ENCODE results near the gene TEK. TPM values are rescaled to one million over a fixed set of nuclear protein-coding genes. Genes with fewer than 3 reads are reported as not detected.

Gene TEK
- total RNA-seq, 2 donors from 2014 or later = 4.6 to 4.9 TPM

DNA sequence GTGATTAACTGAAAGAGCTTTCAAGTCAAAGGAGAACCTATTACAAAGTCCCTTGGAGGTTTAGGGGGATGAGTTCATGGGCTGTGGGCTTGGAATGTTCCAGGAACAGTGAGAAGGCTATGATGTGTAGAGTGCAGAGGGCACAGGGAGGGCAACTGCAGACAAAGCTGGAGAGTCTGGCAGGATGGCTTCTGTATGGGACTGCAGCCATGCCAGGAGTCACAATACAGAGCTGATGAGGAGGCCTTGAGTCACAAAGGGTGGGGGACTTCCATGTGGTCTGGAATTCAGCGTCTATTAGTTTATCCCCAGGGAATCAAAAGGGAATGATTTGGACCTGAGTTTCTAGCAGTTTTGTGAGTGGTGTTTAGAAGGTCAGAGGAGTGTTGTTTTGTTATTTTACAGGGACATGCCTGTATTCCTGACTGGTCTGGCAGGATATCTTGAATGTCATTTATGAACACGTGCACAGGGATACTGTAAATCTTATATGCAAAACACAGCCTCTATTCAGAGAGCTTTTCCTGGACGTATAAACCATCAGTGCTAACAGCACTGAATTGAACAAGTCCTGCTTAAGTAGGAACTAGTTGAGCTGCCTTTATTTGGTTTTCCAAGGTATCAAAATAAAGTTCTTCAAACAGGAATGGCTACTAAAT is 14.3 kb upstream of the TEK start:
- no peak for ATAC-seq

DNA sequence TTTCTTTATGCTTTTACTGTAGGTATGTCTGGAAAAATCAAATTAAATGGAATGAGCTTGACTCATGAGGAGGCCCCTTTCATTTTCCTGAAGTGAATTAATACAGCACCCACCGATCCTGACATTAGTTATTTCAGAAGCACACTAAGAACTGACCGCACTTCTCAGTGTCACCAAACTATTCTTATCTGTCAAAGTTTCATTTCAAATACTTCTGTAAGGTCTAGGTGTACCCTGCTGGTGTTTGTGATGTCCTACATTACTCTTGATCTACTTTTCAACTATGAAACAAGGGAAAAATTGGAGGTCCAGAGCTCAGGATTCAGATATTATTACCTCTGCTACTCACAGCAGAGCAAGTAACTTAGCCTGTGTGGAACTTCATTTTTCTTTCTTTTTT is 1.8 kb upstream of the TEK start:
- ATAC-seq (no peak), DNase-seq (no peak)
- Histone ChIP-seq H3K4me1 (no peaks in the 10 kb centered on the region), H3K9me3 (no peaks in the 10 kb centered on the region), H3K27ac (no peak overlapping the region), H3K27me3 (no peaks in the 10 kb centered on the region), H3K36me3 (replicated peaks in 1 of 2; ENCODE audit: insufficient read depth in 1 of 2, low read depth in 2 of 2) (no peaks in the 10 kb centered on the region), H3K4me3 (no peak overlapping the region)
- intact Hi-C loops (cut with DNase I) = no loop called here
- no peak for TF ChIP-seq POLR2A (IDR thresholded peaks at IDR 0.05)
- TF ChIP-seq, protein P1, sequence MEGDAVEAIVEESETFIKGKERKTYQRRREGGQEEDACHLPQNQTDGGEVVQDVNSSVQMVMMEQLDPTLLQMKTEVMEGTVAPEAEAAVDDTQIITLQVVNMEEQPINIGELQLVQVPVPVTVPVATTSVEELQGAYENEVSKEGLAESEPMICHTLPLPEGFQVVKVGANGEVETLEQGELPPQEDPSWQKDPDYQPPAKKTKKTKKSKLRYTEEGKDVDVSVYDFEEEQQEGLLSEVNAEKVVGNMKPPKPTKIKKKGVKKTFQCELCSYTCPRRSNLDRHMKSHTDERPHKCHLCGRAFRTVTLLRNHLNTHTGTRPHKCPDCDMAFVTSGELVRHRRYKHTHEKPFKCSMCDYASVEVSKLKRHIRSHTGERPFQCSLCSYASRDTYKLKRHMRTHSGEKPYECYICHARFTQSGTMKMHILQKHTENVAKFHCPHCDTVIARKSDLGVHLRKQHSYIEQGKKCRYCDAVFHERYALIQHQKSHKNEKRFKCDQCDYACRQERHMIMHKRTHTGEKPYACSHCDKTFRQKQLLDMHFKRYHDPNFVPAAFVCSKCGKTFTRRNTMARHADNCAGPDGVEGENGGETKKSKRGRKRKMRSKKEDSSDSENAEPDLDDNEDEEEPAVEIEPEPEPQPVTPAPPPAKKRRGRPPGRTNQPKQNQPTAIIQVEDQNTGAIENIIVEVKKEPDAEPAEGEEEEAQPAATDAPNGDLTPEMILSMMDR (IDR thresholded peaks at IDR 0.05) = no peak
- WGBS, 2 donors = 89 to 95% methylated on average over 2 of the region's 2 CpGs

More for the DNA sequence above, 14.3 kb upstream of the TEK start:
- no peak for DNase-seq
- Histone ChIP-seq H3K27me3 (no peaks in the 10 kb centered on the region), H3K36me3 (replicated peaks in 1 of 2; ENCODE audit: insufficient read depth in 1 of 2, low read depth in 2 of 2) (no peaks in the 10 kb centered on the region), H3K9me3 (no peaks in the 10 kb centered on the region), H3K27ac (no peak overlapping the region), H3K4me1 (no peaks in the 10 kb centered on the region), H3K4me3 (no peak overlapping the region)
- 35 to 49% methylated on average over 3 of the region's 3 CpGs for WGBS, 2 donors
- TF ChIP-seq, protein P1 (IDR thresholded peaks at IDR 0.05) = no peak
- intact Hi-C loops (cut with DNase I) = no loop called here

DNA sequence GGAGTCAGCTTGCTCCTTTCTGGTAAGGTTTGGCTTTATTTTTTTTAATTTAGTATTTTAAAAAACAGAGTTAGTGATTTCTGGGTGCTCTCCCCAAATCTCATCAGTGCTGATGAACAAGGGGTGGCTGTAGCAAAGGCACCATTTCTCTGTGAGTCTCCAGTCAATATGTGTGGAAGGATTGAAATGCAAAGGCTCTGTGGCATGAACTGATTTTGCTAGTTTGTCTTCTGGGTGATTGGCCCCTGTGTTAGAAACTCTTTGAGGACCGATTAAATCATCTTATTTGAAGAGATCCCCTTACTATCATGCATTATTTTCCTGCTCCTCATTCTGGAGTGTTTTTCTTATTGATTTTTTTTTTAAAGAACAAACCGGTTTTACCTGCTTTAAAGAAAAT is 596 bp downstream of the TEK start:
- intact Hi-C loops (cut with DNase I) = no loop called here
- Histone ChIP-seq H3K27ac (no peak overlapping the region), H3K4me3 (no peak overlapping the region), H3K9me3 (no peaks in the 10 kb centered on the region), H3K36me3 (replicated peaks in 1 of 2; ENCODE audit: insufficient read depth in 1 of 2, low read depth in 2 of 2) (no peaks in the 10 kb centered on the region), H3K4me1 (no peaks in the 10 kb centered on the region), H3K27me3 (no peaks in the 10 kb centered on the region)
- ATAC-seq = no peak
- TF ChIP-seq POLR2A (IDR thresholded peaks at IDR 0.05) = no peak
- TF ChIP-seq, protein P1 (IDR thresholded peaks at IDR 0.05) = no peak
- no peak for DNase-seq
- 12 to 17% methylated on average over 2 of the region's 2 CpGs for WGBS, 2 donors

DNA sequence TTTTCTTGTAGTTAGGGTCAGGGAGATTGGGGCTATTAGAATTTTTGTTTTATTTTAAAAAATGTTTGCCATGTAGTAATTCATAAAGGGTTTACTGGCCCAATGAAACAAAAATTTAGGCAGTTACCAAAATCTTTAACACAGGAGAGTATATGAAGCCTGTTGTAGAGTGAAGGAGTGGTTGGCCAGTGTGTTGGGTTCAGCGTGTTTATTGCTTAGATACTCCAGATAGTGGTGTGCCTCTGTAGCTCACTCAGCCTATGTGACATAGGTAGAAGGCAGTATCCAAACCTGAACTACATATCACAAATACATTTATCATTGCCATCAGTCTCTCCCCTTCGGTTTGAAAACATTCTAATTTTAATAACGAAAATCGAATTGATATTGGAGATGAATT is 1.2 kb downstream of the TEK start:
- Histone ChIP-seq H3K27ac (no peak overlapping the region), H3K9me3 (no peaks in the 10 kb centered on the region), H3K36me3 (replicated peaks in 1 of 2; ENCODE audit: insufficient read depth in 1 of 2, low read depth in 2 of 2) (no peaks in the 10 kb centered on the region), H3K4me1 (no peaks in the 10 kb centered on the region), H3K27me3 (no peaks in the 10 kb centered on the region), H3K4me3 (no peak overlapping the region)
- no peak for ATAC-seq
- TF ChIP-seq POLR2A (IDR thresholded peaks at IDR 0.05) = no peak
- TF ChIP-seq, protein P1 (IDR thresholded peaks at IDR 0.05) = no peak
- 49 to 53% methylated on average over 4 of the region's 4 CpGs for WGBS, 2 donors
- intact Hi-C loops (cut with DNase I) = no loop called here
- no peak for DNase-seq

DNA sequence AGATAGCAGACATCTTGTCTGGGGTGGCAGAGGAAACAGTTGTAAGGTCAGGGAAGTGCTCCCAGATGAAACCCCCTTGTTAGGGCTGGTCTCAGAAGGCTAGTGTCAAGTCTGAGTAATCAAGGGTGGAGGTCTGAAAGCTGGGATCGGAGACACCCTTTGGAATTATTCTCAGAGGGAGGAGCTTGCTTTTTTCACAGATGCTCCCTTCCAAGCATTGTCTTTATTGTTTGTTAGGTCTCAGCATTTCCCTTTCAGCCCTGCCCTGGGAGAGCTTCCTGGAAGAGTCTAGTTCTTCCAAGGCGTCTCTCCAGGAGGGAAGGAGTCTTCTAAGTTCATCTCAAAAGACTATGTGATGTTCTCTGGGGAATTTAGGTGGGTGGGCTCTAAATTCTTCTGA is 3.2 kb downstream of the TEK start:
- Histone ChIP-seq H3K27me3 (no peaks in the 10 kb centered on the region), H3K36me3 (replicated peaks in 1 of 2; ENCODE audit: insufficient read depth in 1 of 2, low read depth in 2 of 2) (no peaks in the 10 kb centered on the region), H3K27ac (no peak overlapping the region), H3K4me3 (no peak overlapping the region), H3K4me1 (no peaks in the 10 kb centered on the region), H3K9me3 (no peaks in the 10 kb centered on the region)
- WGBS, 2 donors = 38 to 44% methylated on average over 2 of the region's 2 CpGs
- no peak for ATAC-seq
- DNase-seq = no peak
- TF ChIP-seq POLR2A (IDR thresholded peaks at IDR 0.05) = no peak
- TF ChIP-seq, protein P1 (IDR thresholded peaks at IDR 0.05) = no peak
- intact Hi-C loops (cut with DNase I) = no loop called here
